K562 treated with DMSO at 1 percent for 12 hours (cell line): ENCODE data around the gene LNPK. TPM values are rescaled to one million over a fixed set of nuclear protein-coding genes. Genes with fewer than 3 reads are reported as not detected.

Source experiments
- total RNA-seq: library from RNA; unstranded; fragments of 300-600 nt; gene quantifications from 2 replicates; pipeline ENCODE4 v1.2.3, GENCODE V29; 2022; ENCODE audit not compliant: insufficient read depth

The LNPK gene, protein sequence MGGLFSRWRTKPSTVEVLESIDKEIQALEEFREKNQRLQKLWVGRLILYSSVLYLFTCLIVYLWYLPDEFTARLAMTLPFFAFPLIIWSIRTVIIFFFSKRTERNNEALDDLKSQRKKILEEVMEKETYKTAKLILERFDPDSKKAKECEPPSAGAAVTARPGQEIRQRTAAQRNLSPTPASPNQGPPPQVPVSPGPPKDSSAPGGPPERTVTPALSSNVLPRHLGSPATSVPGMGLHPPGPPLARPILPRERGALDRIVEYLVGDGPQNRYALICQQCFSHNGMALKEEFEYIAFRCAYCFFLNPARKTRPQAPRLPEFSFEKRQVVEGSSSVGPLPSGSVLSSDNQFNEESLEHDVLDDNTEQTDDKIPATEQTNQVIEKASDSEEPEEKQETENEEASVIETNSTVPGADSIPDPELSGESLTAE
- 23.3 and 34.3 TPM in 2 replicates for total RNA-seq

DNA sequence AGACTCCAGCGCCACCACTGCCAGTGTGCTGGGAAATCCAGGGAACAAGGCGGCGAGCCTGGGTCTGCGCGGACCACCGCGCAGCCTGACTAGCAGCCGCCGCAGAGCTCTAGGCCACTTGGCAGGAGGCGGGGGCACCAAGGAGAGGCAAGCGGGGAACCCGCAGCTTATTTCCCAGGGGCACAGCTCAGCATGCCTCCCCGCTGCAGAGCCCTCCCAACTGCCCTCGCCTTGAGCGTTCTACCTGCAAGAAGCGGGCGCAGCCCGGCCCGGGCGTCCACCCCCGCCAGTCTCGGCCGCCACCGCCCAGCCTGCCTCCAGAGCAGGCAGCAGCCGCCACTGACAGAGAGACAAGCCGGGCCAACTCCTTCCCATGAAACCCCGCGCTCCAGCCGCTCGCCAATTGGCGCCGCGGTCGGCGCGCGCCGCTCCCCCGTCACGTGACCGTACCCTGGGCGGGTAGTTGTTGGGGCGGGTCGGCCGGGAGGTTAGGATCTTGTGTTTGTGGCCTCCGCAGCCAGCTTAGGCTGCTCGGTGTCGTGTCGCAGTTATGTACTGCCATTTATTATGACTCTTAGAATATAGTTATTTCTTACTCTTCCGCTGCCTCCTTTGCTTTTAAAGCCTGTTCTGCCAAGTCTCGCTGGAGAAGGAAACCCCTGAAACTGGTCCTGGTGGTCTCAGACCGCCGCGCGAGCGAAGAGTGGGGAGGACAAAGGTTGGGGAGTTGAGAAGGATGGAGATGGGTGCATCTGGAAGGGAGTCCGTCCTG lies at the start of gene LNPK:
Gene LNPK (minus strand): TSS at position 352 of the 772 bp plus-strand sequence. CDS start 6,683 bp downstream, outside the sequence.

Other genes with a start within 250 kb of the LNPK start
- not detected in 2 replicates for gene EVX2, start 81.7 kb upstream of the LNPK start, total RNA-seq
- not detected in 2 replicates for gene HOXD13, start 90.5 kb upstream of the LNPK start, total RNA-seq
- not detected in 2 replicates for gene HOXD12, start 97.5 kb upstream of the LNPK start, total RNA-seq
- gene HOXD11, start 105.0 kb upstream of the LNPK start, total RNA-seq = not detected in 2 replicates
- not detected in 2 replicates for gene HOXD10, start 114.5 kb upstream of the LNPK start, total RNA-seq
- not detected in 2 replicates for gene HOXD9, start 120.5 kb upstream of the LNPK start, total RNA-seq
- gene HOXD8, start 127.4 kb upstream of the LNPK start, total RNA-seq = 0.99 TPM in 1 of 2 replicates, not detected in the other
- not detected in 2 replicates for gene HOXD4, start 149.3 kb upstream of the LNPK start, total RNA-seq
- not detected in 2 replicates for gene HOXD3, start 155.0 kb upstream of the LNPK start, total RNA-seq
- gene HOXD1, start 186.4 kb upstream of the LNPK start, total RNA-seq = not detected in 2 replicates